Osteocyte (in vitro differentiated cells): Measurements from ENCODE around the gene HYDIN. TPM values are rescaled to one million over a fixed set of nuclear protein-coding genes. Genes with fewer than 3 reads are reported as not detected.

Experiments used
- DNase-seq: peaks from one replicate; pipeline ENCODE4 v3.0.0; 2021; ENCODE audit warnings: mixed read lengths; ENCODE audit not compliant: unreplicated experiment; ENCODE audit errors: extremely low spot score
- H3K27ac Mint-ChIP-seq: one replicate; pipeline ENCODE4 v1.8.0; 2021; ENCODE audit warnings: mild to moderate bottlenecking, mixed read lengths; ENCODE audit not compliant: unreplicated experiment
- H3K27me3 Mint-ChIP-seq: one replicate; pipeline ENCODE4 v1.8.0; 2021; ENCODE audit warnings: mixed read lengths; ENCODE audit not compliant: unreplicated experiment
- H3K36me3 Mint-ChIP-seq: one replicate; pipeline ENCODE4 v1.8.0; 2021; ENCODE audit warnings: mixed read lengths; ENCODE audit not compliant: unreplicated experiment
- H3K4me1 Mint-ChIP-seq: one replicate; pipeline ENCODE4 v1.8.0; 2021; ENCODE audit warnings: mixed read lengths; ENCODE audit not compliant: unreplicated experiment
- H3K4me3 Mint-ChIP-seq: one replicate; pipeline ENCODE4 v1.8.0; 2021; ENCODE audit warnings: mild to moderate bottlenecking, moderate library complexity, mixed read lengths; ENCODE audit not compliant: unreplicated experiment
- H3K9me3 Mint-ChIP-seq: one replicate; pipeline ENCODE4 v1.8.0; 2021; ENCODE audit warnings: mixed read lengths; ENCODE audit not compliant: unreplicated experiment
- CTCF ChIP-seq: fragments of 200-600 bp; sonication (generic); IDR thresholded peaks from 2 replicates; pipeline ENCODE4 v1.5.0; 2021; ENCODE audit warnings: antibody characterized with exemption, mild to moderate bottlenecking, moderate library complexity
- total RNA-seq: library from RNA; stranded (reverse); gene quantifications from 2 replicates; pipeline ENCODE4 v1.2.1, GENCODE V29; 2021

HYDIN gene
- total RNA-seq, 1 donor from 2014 or later, result not detected

DNA sequence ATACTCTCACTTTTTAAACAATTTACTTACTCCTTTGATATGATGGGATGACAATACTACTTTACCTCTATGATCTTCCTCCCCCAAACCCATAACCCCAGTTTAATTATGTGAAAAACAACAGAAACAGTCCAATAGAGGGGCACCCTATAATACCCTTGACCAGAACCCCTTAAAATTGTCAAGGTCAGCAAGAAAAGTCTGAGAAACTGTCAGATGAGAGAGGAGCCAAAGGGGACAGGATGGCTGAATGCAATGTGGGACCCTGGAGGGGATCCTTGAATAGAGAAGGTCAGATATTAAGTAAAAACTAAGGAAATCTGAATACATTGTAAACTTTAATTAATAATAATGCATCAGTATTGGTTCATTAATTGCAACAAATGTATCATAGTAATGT lies 15.8 kb upstream of the HYDIN start:
- Mint-ChIP-seq H3K27me3 (no peaks in the 10 kb centered on the region), H3K9me3 (no peaks in the 10 kb centered on the region), H3K4me1 (no peaks in the 10 kb centered on the region), H3K36me3 (no peaks in the 10 kb centered on the region), H3K27ac (no peak overlapping the region), H3K4me3 (no peak overlapping the region)
- TF ChIP-seq CTCF, result no peak
- DNase-seq, result no peak

GRCh38 chr16:71244521-71244920 lies 14.0 kb upstream of the HYDIN start:
- TF ChIP-seq CTCF, result no peak
- H3K4me3 Mint-ChIP-seq, result no peak overlapping the region
- no peaks in the 10 kb centered on the region for H3K9me3 Mint-ChIP-seq
- no peaks in the 10 kb centered on the region for H3K36me3 Mint-ChIP-seq
- DNase-seq, result no peak
- no peaks in the 10 kb centered on the region for H3K4me1 Mint-ChIP-seq
- no peaks in the 10 kb centered on the region for H3K27me3 Mint-ChIP-seq
- no peak overlapping the region for H3K27ac Mint-ChIP-seq

GRCh38 chr16:71242601-71243000 lies 12.1 kb upstream of the HYDIN start:
- H3K27ac Mint-ChIP-seq, result no peak overlapping the region

DNA sequence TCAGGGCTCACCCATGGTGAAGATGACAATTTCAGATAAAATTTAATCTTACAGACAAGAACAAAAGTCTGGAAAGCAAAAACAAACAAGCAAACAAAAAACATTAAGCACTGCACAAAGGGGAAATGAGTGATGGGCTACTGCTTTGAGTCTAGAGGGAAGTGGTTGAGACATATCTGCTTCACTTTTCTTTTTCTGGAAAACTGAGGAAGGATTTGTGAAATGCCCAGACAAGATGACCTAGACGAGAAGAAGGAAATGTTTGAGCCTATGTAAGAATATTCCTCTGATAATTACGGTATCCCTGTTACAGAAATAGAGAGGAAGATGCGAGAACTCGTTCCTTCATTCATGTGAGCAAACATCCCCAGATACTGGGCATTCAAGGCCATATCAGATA lies 11.5 kb upstream of the HYDIN start:
- no peak overlapping the region for H3K27ac Mint-ChIP-seq
- DNase-seq, result no peak
- H3K9me3 Mint-ChIP-seq, result no peaks in the 10 kb centered on the region
- H3K4me3 Mint-ChIP-seq, result no peak overlapping the region
- H3K36me3 Mint-ChIP-seq, result no peaks in the 10 kb centered on the region
- TF ChIP-seq CTCF, result no peak
- no peaks in the 10 kb centered on the region for H3K27me3 Mint-ChIP-seq
- H3K4me1 Mint-ChIP-seq, result no peaks in the 10 kb centered on the region

More at GRCh38 chr16:71242601-71243000, 12.1 kb upstream of the HYDIN start:
- no peak for DNase-seq
- no peaks in the 10 kb centered on the region for H3K27me3 Mint-ChIP-seq
- H3K9me3 Mint-ChIP-seq, result no peaks in the 10 kb centered on the region
- no peaks in the 10 kb centered on the region for H3K4me1 Mint-ChIP-seq
- no peak for TF ChIP-seq CTCF
- no peaks in the 10 kb centered on the region for H3K36me3 Mint-ChIP-seq
- no peak overlapping the region for H3K4me3 Mint-ChIP-seq

DNA sequence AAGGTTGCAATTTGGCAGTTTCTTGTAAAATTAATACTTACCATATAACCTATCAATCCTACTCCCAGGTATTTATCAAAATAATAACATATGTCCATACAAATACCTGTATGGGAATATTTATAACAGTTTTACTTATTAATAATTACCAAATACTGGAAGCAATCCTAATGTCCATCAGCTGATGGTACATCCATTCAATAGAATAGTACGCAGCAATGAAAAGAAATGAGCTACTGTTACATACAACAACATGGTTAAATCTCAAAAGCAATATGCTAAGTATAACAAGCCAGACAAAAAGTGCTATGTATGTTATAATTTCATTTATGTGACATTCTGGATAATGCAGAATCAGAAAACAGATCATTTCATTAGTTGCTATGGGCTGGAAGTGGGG lies 1.2 kb downstream of the HYDIN start:
- DNase-seq, result no peak
- H3K27ac Mint-ChIP-seq, result no peak overlapping the region
- peaks cover 9% of the 10 kb centered on the region for H3K27me3 Mint-ChIP-seq
- no peaks in the 10 kb centered on the region for H3K4me1 Mint-ChIP-seq
- peaks cover 23% of the 10 kb centered on the region for H3K9me3 Mint-ChIP-seq
- H3K4me3 Mint-ChIP-seq, result no peak overlapping the region
- H3K36me3 Mint-ChIP-seq, result no peaks in the 10 kb centered on the region
- TF ChIP-seq CTCF, result no peak
